Measurements from ENCODE around the gene PLEKHH1.

DNA sequence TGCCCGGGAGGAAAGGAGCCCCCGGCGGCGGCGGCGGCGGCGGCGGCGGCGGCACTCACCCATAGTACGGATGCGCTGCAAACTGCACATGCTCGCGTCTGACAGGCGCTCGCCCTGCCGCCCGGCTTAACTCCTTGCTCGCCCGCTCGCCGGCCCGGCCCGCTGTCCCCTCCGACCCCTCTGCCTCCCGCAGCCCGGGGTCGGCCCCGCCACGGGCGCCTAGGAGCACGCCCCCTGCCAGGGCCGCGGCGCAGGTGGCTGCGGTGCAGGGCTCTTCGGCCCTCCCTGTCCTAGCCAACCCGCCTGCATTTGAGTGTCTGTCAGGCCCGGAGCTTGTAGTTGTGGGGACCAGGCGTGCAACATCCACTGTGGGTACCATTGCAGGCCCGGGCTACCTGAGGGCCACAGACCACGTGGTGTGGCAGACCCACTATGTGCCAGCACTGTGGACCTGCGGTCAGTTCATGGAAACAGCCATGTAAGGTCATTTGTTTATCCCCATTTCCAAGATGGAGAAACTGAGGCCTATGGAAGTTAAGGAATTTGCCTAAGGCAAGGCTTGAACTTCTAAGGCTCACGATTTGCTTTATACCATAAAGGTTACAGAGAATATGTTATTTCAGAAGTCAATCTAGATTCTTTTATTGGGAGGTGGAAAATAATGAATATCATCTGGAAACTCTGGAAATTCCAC lies 17.6 kb upstream of the PLEKHH1 start:
- TF ChIP-seq CREB1 (IDR thresholded peaks at IDR 0.05) (no peak), TBP (IDR thresholded peaks at IDR 0.05; ENCODE audit: low read depth, low read length) (no peak), SP4 (IDR thresholded peaks at IDR 0.05; ENCODE audit: low read length) (no peak), POLR2A (IDR thresholded peaks at IDR 0.05; ENCODE audit: control extremely low read depth in 1 of 2, low read depth in 2 of 2, low read length in 2 of 2) (no peak), CTCF (IDR thresholded peaks at IDR 0.05; ENCODE audit: control extremely low read depth in 1 of 3, insufficient read depth in 1 of 3, low read depth in 1 of 3, low read length in 3 of 3) (no peak)
